NAMALWA (cell line): ENCODE results near the gene CAMKV.

ENCODE experiments used
- DNase-seq: peaks from one replicate; pipeline ENCODE4 v3.0.0-alpha.2; 2015; ENCODE audit warnings: low spot score

The CAMKV gene

DNA sequence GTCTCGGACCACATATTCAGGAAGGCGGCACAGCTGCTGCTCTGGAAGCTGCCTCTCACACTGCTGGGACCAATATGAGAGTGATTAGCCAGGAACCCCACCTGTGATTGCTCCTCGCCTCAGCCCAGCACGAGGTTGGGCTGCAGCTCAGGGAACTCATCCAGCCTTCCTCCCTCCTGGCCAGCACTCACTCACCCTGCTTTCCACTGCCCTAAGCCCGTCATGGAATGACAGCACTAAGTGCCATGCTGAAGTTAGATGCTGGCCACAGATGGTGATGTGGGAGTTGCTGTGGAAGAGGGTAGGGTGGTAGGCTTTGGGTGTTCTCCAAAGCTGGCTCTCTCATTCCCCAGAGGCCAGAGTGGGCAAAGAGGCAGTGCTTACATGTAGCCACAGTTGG lies 26.6 kb upstream of the CAMKV start:
- DNase-seq: no peak

GRCh38 chr3:49895791-49896190 lies 26.1 kb upstream of the CAMKV start:
- no peak for DNase-seq

DNA sequence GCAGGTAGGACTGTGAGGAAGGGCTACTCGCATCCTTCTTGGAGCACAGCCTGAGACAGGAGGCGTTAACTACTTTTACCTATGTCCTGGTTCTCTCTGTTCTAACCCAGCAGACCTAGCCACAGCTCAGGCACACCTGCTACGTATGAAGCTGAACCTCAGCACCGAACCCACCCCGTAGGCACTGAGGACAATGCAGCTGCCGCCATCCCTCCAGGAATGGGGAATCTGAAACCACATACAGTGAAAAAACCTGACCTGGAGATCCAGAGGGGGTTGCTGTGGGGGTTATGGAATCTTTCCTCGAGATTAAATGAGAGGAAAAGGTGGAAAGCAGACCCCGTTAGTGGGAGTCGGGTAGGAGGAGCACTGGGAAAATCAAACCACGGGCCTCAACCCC lies 19.6 kb upstream of the CAMKV start:
- DNase-seq: no peak

GRCh38 chr3:49886922-49887265 lies 17.2 kb upstream of the CAMKV start:
- no peak for DNase-seq

GRCh38 chr3:49883998-49884397 lies 14.3 kb upstream of the CAMKV start:
- no peak for DNase-seq

DNA sequence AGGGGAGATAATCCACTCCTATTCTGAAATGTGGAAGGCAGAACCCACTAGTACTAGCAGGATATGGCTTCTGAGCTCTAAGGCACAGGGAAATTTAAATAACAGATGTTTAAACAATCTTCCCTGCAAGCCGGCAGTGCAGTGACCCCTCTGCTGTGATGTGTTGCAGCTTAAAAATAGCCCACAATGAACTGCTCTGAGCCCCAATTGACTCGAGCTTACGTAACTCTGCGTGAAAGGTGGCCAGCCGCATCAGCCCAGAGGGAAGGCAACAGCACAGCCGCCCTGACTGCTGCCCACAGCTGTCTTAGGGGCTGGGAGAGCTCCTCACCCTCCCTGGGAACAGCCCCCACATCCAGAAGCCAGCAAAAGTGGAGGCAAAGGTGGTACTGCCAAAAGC lies 12.5 kb upstream of the CAMKV start:
- DNase-seq: no peak

DNA sequence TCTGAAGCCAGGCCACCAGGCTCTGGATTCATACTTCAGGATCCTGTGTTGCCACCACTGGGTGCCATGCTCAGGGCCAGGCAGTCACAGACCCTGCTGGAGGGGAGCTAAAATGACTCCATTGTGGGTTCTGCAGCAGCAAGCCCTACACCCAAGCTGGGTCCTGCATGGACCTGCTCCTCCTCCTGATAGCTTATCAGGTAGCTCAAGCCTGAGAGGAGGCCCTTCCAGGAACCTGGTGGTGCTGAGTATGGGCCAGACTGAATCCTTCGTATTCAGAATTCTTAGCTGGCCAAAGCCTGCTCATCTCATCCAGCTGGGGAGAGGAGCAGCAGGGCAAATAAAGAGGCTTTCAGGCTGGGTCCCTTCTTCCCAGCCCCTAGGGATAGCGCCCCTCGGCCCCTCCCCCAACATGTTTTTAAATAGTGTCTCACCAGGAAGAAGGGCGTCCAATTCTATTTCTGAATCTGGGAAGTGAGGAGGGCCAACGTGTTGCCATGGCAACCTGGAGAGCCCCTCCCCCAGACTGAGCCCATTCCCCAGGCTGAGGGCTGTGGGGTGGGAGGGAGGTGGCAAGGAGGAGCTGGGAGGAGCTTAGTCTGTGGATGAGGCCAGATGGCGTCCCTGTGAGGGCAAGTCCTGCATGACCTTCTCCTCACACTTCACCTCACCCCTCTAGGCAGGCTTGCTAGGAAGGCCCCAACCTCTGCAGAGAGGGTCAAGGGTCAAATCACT lies 11.0 kb upstream of the CAMKV start:
- no peak for DNase-seq

DNA sequence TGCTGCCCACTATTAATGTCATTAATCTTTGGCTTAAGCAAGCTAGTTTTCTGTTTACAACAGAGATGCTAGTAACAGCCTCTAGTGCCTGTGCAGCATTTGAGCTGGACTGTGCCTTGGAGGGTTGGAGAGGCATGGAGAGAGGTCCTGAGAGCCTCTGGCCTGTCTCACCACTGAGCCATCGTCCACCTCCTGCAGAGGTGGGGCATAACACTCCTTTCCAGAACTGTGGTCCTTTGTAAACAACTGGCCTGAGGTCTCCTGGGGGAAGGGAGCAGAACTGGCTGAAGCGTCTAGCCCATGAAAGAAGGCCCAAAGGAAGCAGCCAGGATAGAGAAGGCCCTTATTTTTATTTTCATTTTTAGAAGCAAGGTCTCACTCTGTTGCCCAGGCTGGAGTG lies 10.0 kb upstream of the CAMKV start:
- DNase-seq: no peak

DNA sequence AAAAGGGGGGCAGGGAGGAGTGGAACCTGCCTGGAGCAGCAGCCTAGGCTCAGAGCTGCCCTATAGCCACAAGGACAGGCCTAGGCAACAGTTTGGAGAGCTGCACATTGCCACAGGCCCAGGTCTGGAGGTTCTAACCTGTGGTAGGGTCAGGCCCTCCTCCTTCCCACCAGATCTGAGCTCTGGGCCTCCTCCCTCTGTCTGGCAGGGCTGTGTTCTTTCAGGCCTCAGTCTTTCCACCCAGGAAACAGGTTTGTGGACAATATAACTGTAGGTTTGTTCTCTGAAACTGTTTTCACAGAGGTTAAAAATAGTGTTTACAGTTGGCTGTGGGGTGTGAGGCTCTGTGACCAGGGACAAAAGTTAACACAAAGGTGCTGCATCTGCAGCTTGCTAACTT lies 9.0 kb upstream of the CAMKV start:
- DNase-seq: no peak

DNA sequence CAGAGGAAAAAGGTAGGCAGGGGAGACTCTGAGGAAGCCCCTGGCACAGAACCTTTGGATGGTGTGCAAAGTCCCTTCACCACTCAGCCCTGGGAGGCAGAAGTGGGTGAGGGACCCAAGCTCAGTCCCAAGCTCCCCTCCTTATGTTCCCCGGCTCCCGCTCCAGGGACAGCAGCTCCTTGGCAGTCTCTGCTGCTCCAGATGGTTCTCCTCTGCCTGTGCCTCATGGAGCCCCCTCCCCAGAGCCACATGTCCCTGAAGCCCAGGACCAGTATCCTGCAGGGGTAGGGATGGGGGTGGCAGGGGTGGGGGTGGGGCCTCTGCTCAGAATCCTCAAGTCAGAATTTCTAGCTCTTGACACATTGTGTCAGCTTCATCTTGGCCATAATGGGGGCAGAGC lies 8.0 kb upstream of the CAMKV start:
- DNase-seq: no peak

DNA sequence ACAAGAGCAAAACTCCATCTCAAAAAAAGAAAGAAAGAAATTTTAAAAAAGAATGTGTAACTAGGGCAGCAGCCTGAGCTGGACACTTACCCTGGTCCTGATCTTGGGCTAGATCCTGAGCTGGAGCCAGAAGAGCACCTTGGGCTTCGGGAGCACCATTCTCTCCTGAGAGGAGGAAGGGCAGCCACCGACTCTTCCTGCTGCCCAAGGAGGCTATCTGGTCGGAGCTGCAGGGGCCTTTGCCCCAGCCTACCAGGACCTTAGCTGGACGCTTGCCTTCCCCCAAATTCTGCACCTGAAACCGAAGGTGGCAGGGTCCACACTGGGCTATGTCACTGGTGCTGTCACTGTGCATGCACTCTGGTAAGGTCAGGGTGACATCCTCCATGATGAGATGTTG lies 6.9 kb upstream of the CAMKV start:
- no peak for DNase-seq

DNA sequence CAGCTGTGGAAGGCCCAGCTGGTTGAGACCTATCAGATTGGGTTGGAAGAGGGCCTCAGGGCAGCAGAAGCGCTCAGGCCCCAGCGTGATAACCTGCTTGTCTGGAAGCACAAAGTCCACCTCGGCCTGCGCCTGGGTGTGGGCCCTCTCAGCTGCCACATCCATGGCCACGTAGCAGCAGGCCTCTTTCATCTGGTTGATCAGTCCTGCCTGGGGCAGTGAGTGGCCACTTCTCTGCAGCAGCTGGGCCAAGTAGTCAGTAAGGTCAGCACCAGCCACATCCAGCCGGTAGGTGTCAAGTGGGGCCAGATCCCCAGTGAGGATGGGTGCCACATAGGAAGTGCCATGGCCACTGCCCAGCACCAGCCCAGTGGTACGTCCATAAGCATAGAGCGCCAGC lies 3.9 kb upstream of the CAMKV start:
- no peak for DNase-seq

- peak; percentile 44 for DNase-seq
These were observed 3.1 kb upstream of the CAMKV start for GRCh38 chr3:49872801-49873281.

DNA sequence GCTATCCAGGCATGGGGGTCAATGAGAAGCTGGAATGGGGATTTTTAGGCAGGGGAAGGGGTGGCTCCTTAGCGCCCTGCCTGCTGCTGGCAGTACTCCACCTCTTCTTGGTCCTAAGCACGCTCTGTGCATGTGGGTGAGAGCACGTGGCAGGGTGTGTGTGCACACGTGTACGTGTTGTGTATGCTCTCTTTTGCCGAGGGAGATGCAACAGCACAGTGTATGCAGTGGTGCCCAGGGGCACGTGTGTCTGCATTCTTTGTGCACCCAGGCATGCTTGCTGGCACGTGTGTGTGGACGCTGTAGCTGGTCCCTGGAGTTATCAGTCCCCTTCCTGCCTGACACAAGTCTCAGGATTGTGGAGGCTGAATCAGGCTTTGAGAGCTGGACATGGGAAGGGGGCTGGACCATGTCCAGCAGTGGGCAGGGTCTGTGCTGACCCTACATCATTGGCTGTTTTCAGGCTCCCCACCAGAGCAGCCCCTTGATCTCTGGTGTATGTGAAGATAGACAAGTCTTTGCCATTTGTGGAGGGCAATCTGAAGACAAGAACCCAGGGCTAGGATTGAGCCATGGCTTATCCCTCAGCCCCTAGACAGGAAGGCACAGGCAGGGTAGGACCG lies 1.9 kb upstream of the CAMKV start:
- DNase-seq: no peak

GRCh38 chr3:49868862-49869466 lies 742 bp downstream of the CAMKV start:
- no peak for DNase-seq

GRCh38 chr3:49867871-49868321 lies 1.8 kb downstream of the CAMKV start:
- DNase-seq: peak; percentile 35

DNA sequence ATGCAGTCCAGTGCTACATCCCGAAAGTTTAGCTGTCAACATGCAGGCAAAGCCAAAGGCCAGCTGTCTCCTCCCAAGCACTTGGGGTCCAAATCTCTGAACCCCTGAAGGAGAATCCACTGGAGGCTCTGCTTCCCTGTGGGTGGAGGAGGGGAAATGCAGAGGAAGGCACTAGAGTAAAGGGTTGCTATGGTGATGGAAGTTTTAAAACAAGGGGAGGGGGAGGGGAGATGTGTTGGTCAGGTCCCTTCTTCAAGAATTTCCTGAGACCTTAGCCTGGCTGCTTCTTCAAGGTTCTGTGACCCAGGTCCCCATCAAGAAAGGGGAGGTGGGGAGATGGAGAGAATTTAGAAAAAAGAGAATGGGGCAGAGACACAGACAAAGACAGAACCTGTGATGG lies 2.3 kb downstream of the CAMKV start:
- no peak for DNase-seq

DNA sequence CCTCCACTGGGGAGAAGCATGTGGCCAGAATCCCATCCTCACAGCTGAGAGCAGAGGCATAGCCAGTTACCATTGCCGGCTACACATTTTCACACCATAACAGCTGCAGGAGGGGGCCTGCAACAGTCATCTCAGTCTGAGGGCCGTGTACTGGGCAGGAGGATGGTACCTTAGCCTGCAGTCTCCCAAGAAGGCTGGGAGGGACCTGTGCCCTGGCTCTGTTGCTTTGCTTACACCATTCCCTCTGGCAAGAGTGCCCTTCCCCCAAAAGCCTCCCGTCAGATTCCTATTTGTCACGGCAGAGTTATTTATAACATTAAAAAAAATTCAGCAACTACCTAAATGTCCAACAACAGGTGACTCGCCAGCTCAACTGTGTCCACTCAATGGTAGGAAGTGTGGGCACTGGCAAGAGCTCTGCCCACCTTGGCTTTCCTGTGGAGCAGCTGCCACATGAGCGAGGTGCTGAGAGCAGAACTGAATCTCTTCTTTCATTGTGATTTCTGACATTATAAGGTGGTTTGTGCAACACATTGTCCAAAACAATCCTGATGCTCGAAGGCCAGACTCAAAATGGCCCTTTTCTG lies 4.4 kb downstream of the CAMKV start:
- no peak for DNase-seq

DNA sequence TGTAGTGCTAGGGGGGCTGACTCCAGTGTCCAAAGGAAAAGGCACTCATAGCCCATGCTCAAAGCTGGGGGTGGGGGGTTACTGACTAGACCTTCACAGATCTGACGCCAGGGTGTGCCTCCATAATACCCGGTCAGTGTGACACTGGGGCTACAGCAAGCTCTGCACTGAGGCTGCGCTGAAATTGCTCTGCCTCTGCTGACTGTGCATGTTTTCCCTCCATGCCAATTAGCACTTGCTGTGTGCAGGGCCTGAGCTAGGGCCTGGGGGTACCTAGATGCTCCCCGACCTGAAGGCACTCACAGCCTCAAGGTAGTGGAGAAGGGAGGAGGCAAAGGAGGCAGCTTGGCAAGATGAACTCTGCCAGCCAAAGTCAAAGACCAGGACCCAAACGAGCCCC lies 5.2 kb downstream of the CAMKV start:
- no peak for DNase-seq

- DNase-seq: no peak
These were observed 10.0 kb downstream of the CAMKV start for GRCh38 chr3:49859576-49860305.

DNA sequence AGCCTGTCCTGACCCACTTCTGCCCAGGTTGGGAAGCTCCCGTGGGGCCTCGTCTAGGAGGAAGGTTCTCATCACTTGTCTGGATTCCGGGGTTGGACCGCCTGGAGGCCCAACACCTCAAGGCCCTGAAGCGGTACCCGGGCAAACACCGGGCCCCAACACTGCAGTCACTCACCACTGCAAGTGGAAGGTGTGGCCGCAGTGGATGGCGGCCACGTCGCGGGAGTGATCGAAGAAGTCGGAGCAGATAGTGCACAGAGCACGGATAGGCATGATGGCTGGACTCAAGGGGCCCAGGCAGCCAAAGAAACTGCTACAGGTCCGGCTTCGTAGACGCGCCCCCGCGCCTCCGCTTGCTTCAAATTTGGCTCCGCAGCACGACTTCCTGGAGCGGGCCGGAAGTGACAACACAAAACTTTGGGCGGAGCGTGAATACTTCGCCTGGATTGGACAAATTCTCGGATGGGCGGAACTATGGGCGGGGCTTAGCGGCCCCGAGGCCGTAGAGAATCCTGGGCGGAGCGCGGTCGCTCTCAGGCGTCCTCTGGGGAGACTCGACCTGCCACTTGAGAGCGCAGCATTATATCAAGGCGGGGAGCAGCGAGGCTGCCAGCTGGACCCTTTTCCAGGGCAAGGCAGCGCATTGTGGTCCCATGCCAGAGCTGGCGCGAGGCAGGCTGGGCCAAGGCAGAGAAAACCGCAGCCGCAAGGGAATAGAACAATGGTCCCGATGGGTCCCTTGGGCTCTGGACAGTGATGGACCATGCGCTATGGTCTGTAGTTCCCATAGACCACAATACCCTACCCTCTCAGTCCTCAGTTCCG lies 13.3 kb downstream of the CAMKV start, which contains the start of gene TRAIP:
TRAIP (minus strand) TSS at position 384 of the 825 bp plus-strand sequence; CDS start at position 273, 111 bp downstream.
- DNase-seq: peak; percentile 92
